HUDEP-2 (cell line): ENCODE results near the gene RASAL2.
"Not testable (repeated sequence)": the region's sequence is repeated elsewhere in the genome, so short reads cannot be mapped to it uniquely, and the experiment has no call there.

ENCODE experiments used
- DNase-seq, 76 experiments: peaks; one replicate each; lab custom pipeline; 2025; ENCODE audit not compliant: unreplicated experiment in 76 of 76; lab: John Stamatoyannopoulos, UW

Gene RASAL2

DNA sequence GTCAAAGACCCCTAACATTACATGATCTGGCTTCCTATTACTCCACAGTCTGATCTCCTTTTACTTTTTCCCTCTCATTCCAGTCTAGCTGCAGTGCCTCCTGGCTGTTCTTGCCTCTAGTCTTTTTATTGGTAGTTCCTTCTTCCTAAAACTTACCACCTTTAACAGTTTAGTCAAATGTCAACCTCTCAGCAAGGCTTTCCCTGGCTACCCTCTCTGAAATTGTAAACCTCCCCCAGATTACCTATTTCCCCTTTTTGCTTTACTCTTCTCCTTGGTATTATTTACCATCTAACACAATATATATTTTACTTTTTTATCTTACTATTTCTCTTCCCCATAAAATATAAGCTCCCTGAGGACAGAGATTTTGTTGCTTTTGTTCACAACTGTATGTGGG is 273.2 kb downstream of the RASAL2 start:
- no peak for DNase-seq

DNA sequence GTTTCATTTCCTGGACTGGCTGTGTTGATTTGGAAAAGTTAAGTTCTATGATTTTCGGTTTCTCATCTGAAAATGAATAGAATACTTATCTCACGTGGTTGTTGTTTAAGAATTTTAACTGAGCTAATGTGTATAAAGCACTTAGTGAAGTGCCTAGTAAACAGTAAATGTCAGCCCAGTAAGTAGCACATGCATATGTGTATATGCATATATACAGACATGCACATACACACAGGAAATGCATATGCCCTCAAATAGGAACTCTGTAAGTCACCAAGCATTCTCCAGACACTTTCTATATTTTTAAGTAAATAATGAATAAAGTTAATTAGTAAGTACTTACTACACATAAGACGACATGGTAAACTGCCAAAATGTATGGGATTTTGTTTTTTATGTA is 274.3 kb downstream of the RASAL2 start:
- no peak for DNase-seq

- DNase-seq = no peak
Observed at GRCh38 chr1:178371235-178371634, 277.3 kb downstream of the RASAL2 start.

- DNase-seq = no peak
Observed at GRCh38 chr1:178371933-178372388, 278.1 kb downstream of the RASAL2 start.

DNA sequence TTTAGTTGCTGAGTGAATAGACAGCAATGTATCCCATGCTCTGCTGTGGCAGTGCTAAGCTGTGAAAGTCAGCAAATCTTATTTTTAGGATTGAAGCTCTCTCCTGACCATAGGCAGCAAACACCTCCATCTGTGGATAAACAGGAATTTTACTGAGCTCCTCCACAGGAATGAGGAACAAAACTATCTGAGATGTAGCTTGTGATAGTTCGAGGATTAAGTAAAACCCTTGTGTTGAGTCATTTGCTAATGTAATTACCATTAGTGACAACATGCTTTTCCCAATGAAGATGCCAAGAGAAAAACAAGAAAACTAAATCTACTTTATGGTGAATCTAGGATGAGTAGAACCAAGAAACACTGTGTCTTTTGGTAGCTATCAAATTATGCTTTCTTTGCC is 280.1 kb downstream of the RASAL2 start:
- no peak for DNase-seq

DNA sequence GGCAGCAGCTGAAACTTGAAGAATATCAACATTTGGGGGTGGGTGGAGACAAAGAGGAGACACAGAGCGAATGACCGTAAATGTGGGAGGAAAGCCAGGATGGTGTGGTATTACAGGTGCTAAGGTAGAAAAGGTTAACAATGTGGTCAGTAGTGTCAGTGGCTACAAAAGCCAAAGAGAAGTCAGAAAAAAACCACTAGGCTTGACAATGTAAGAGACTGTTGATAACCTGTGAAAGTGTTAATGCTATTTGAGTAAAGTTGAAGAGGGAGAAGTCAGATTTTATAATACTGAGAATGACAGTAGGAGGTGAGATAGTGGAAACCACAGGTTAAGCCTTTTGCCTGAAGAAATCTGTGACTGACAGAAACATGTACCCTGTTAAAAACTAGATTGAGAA is 282.1 kb downstream of the RASAL2 start:
- DNase-seq = no peak

GRCh38 chr1:178379807-178380206 is 285.9 kb downstream of the RASAL2 start:
- no peak for DNase-seq

GRCh38 chr1:178382372-178382771 is 288.5 kb downstream of the RASAL2 start:
- no peak for DNase-seq

GRCh38 chr1:178385662-178386061 is 291.8 kb downstream of the RASAL2 start:
- no peak for DNase-seq

GRCh38 chr1:178388418-178389145 is 294.7 kb downstream of the RASAL2 start:
- no peak for DNase-seq

DNA sequence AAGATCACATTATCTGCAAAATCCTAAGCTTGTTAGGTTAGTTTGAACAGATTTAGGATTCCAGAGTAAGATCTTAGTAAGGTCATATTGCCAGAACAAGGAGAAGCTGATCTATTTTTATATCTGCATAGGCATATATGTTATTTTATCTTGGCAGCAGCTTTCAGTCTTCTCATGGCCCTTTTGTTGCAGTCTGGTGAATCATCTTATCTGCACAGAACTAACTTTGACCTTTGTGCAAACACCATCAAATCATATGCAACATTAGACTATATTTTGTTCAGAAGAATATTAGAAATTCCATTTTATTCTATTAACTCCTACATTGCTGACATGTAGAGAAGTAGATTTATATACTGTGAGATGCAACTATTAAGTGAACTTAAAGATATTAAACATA is 295.5 kb downstream of the RASAL2 start:
- no peak for DNase-seq

GRCh38 chr1:178390280-178390679 is 296.4 kb downstream of the RASAL2 start:
- not testable (repeated sequence) for DNase-seq

- no peak for DNase-seq
Observed at GRCh38 chr1:178393370-178393769, 299.5 kb downstream of the RASAL2 start.

- DNase-seq = no peak
Observed at GRCh38 chr1:178396789-178397188, 302.9 kb downstream of the RASAL2 start.

GRCh38 chr1:178397678-178398077 is 303.8 kb downstream of the RASAL2 start:
- no peak for DNase-seq

DNA sequence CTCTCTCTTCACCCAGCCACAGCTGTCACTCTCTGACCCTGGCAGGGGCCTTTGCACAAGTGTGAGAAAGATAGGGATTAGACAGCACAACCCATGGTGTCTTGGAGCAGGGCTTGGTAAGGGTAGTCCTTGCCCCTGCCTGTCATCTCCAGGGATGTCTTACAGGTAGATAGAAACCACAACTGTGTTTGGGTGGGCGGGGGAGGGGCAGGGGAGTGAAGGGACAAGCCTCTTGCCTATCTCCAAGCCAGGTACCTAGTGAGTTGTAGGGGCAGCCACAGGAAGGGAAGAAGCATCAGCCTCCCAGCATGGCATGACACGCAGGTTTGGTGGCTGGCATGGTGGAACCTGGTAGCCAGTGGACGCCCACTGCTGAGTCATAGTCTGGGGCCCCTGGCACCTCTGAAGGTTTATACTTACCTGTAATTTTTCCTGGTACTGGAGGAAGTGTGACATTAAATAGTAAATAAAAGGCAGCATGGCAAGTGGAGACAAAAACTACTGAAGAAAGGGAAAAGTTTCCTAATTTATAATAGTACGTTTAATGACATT is 305.3 kb downstream of the RASAL2 start:
- DNase-seq = no peak

GRCh38 chr1:178405137-178405536 is 311.2 kb downstream of the RASAL2 start:
- no peak for DNase-seq

GRCh38 chr1:178407215-178407614 is 313.3 kb downstream of the RASAL2 start:
- no peak for DNase-seq

GRCh38 chr1:178407655-178408054 is 313.8 kb downstream of the RASAL2 start:
- DNase-seq = no peak

DNA sequence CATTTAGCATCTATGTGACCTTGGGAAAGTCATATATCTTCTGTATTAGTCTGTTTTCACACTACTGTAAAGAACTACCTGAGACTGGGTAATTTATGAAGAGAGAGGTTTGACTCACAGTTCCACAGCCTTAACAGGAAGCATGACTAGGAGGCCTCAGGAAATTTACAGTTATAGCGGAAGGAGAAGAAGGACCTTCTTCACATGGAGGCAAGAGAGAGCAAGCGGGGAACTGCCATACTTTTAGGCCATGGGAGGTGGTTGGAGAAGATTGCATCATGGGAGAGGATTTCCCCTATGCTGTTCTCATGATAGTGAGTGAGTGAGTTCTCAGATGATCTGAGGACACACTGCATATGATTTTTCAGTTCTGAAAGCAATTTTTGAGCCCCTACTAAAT is 315.0 kb downstream of the RASAL2 start:
- no peak for DNase-seq

DNA sequence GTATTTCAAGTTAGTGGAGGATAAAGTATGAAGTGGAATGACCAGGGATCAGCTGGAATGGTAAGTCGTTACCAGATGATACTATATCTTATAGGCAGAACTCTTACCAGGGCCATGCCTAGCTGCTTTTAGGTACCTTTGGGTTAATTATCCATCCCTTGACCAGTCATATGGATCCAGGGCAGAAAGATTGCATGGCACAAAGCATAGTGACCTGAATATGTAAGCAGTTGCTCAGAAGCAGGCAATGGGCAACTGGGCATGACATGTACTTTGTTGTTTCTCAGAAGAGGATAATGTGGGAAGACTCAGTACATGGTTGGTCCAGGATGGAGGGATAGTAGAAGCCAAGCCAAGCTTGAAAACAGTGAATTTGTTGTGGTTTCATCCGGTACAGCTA is 315.6 kb downstream of the RASAL2 start:
- DNase-seq = no peak

GRCh38 chr1:178411756-178412399 is 318.0 kb downstream of the RASAL2 start:
- DNase-seq = no peak
